GM12891 (cell line): ENCODE results near the gene CALM1.

ENCODE experiments used
- POLR2A ChIP-seq: IDR thresholded peaks from 2 replicates; pipeline ENCODE4 v1.6.1; 2011; ENCODE audit warnings: low read depth, low read length, control low read depth
- POLR2AphosphoS5 ChIP-seq: IDR thresholded peaks from 2 replicates; pipeline ENCODE4 v1.6.1; 2011; ENCODE audit warnings: low read depth, low read length, control low read depth
- TAF1 ChIP-seq: IDR thresholded peaks from 2 replicates; pipeline ENCODE4 v1.6.1; 2011; ENCODE audit warnings: low read depth, low read length, control low read depth

DNA sequence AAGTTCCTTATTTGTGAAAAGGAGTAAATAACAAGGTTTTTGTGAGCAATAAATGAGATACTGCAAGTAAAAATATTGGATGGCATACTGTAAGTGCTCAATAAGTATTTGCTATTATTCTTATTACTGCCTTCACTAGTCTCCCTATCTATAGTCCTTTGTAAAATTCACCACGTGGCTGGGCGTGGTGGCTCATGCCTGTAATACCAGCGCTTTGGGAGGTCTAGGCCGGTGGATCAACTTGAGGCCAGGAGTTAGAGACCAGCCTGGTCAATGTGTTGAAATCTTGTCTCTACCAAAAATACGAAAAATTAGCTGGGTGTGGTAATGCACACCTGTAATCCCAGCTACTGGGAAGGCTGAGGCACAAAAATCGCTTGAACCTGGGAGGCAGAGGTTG, 18.6 kb upstream of the CALM1 start:
- TF ChIP-seq POLR2A (no peak), TAF1 (no peak), POLR2AphosphoS5 (no peak)
